ENCODE data around the gene LANCL2. TPM values are rescaled to one million over a fixed set of nuclear protein-coding genes. Genes with fewer than 3 reads are reported as not detected.

The LANCL2 gene
- total RNA-seq, 1 donor from 2014 or later, result 18.5 TPM

DNA sequence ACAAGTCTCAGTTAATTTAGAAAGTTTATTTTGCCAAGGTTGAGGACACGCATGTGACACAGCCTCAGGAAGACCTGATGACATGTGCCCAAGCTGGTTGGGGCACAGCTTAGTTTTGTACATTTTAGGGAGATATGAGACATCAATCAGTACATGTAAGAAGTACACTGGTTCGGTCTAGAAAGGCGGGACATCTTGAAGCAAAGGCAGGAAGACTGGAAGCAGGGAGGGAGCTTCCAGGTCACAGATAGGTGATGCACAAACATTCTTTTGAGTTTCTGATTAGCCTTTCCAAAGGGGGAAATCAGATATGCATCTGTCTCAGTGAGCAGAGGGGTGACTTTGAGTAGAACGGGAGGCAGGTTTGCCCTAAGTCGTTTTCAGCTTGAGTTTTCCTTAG lies 29.4 kb upstream of the LANCL2 start:
- H3K27me3 ChIP-seq (ENCODE audit: control insufficient read depth, insufficient read depth, low read length), result no peaks in the 10 kb centered on the region
- H3K36me3 ChIP-seq (ENCODE audit: control insufficient read depth, insufficient read depth, low read length), result no peaks in the 10 kb centered on the region
- H3K4me3 ChIP-seq (ENCODE audit: low read depth, low read length), result no peak overlapping the region
- DNase-seq (ENCODE audit: low read depth), result no peak
- TF ChIP-seq, protein P1, sequence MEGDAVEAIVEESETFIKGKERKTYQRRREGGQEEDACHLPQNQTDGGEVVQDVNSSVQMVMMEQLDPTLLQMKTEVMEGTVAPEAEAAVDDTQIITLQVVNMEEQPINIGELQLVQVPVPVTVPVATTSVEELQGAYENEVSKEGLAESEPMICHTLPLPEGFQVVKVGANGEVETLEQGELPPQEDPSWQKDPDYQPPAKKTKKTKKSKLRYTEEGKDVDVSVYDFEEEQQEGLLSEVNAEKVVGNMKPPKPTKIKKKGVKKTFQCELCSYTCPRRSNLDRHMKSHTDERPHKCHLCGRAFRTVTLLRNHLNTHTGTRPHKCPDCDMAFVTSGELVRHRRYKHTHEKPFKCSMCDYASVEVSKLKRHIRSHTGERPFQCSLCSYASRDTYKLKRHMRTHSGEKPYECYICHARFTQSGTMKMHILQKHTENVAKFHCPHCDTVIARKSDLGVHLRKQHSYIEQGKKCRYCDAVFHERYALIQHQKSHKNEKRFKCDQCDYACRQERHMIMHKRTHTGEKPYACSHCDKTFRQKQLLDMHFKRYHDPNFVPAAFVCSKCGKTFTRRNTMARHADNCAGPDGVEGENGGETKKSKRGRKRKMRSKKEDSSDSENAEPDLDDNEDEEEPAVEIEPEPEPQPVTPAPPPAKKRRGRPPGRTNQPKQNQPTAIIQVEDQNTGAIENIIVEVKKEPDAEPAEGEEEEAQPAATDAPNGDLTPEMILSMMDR (IDR thresholded peaks at IDR 0.05; ENCODE audit: insufficient read depth, low read length, poor library complexity, severe bottlenecking), result no peak

GRCh38 chr7:55336540-55336939 lies 28.6 kb upstream of the LANCL2 start:
- no peaks in the 10 kb centered on the region for H3K27me3 ChIP-seq (ENCODE audit: control insufficient read depth, insufficient read depth, low read length)

DNA sequence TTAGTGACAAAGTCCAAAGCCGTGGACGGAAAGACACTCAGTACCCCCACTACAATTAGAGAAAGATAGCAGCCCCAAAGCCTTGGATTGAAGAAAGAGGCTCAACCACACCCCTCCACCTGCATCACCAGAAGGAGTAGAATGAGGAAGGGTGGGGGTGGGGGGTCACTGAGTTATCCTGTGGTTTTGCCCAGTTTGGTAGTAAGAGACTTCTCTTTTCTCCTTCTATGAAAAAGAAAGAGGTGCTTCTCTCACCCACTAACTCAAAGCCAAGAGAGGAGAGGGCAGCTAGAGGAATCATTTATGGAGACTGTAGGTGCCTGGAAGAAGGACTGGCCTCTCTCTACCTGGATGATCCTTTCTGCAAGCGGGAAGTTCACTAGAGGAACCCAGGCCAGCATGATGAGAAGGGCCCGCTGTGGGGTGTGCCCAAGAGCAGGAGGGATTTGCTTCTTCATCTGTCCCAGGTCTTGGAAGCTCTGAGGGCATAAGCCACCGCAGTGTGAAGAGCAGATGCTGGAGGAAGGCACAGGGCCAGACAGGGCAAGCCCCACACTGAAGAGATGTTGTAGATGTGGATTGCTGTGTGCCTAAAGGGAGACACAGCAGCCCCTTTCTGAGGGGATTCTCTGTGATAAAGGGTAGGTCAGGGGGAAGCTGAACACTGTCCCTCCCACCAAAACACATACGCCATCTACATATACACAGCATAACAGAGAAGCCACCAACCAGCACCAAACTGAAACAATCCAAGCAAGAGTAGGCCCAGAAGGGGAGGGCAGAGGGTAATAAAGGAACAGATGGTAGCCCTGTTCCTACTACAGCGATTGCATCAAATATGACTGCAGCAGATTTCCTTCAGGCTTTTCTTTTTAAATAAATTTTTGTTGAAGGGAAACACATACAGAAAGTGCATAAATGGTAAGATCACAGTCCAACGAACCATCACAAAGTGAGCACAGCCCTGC lies 25.8 kb upstream of the LANCL2 start:
- TF ChIP-seq, protein P1 (IDR thresholded peaks at IDR 0.05; ENCODE audit: insufficient read depth, low read length, poor library complexity, severe bottlenecking), result no peak
- Histone ChIP-seq H3K36me3 (ENCODE audit: control insufficient read depth, insufficient read depth, low read length) (no peaks in the 10 kb centered on the region), H3K4me3 (ENCODE audit: low read depth, low read length) (no peak overlapping the region), H3K27me3 (ENCODE audit: control insufficient read depth, insufficient read depth, low read length) (no peaks in the 10 kb centered on the region)
- DNase-seq (ENCODE audit: low read depth), result no peak

More at GRCh38 chr7:55336540-55336939, 28.6 kb upstream of the LANCL2 start:
- H3K4me3 ChIP-seq (ENCODE audit: low read depth, low read length), result no peak overlapping the region
- TF ChIP-seq, protein P1 (IDR thresholded peaks at IDR 0.05; ENCODE audit: insufficient read depth, low read length, poor library complexity, severe bottlenecking), result no peak
- H3K36me3 ChIP-seq (ENCODE audit: control insufficient read depth, insufficient read depth, low read length), result no peaks in the 10 kb centered on the region
- DNase-seq (ENCODE audit: low read depth), result no peak

DNA sequence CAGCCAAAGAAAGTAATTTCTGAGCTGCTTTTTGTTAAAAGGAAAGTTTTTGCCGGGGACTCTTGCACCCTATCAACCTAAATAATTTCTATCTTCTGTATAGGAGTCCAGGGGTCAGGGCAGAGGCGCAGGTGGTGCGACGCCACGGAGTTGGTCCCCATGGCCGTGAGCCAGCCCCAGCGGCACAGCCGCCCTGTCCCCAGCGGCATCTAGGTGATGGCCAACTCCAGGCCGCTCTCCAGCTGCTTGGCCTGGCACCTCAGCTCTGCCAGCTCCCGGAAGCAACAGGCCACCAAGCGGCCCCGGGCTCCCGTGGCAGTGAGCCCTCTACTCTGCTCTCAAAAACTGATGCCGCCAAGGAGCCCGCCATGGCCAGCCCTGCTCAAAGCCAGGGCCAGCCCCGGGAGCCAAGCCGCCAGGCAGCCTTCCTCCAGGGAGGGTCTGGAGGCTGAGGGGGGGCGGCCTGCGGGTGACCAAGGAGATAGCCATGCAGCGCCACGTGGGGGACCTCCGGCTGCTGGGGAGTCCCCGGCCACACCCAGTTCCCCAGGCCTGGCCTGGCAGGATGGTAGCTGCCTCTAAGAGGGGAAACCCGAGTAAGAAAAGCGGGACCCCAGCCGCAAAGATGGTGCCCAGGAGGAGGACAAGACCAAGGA lies 22.8 kb upstream of the LANCL2 start:
- Histone ChIP-seq H3K27me3 (ENCODE audit: control insufficient read depth, insufficient read depth, low read length) (no peaks in the 10 kb centered on the region), H3K36me3 (ENCODE audit: control insufficient read depth, insufficient read depth, low read length) (no peaks in the 10 kb centered on the region), H3K4me3 (ENCODE audit: low read depth, low read length) (no peak overlapping the region)
- DNase-seq (ENCODE audit: low read depth), result no peak
- TF ChIP-seq, protein P1 (IDR thresholded peaks at IDR 0.05; ENCODE audit: insufficient read depth, low read length, poor library complexity, severe bottlenecking), result no peak

- TF ChIP-seq, protein P1 (IDR thresholded peaks at IDR 0.05; ENCODE audit: insufficient read depth, low read length, poor library complexity, severe bottlenecking), result no peak
- Histone ChIP-seq H3K36me3 (ENCODE audit: control insufficient read depth, insufficient read depth, low read length) (no peaks in the 10 kb centered on the region), H3K27me3 (ENCODE audit: control insufficient read depth, insufficient read depth, low read length) (no peaks in the 10 kb centered on the region), H3K4me3 (ENCODE audit: low read depth, low read length) (no peak overlapping the region)
- DNase-seq (ENCODE audit: low read depth), result no peak
Observed at GRCh38 chr7:55343002-55343781, 21.9 kb upstream of the LANCL2 start.

Measured in kidney epithelial cell (primary cell).